Measurements from ENCODE around the gene RFESD.

Gene RFESD

DNA sequence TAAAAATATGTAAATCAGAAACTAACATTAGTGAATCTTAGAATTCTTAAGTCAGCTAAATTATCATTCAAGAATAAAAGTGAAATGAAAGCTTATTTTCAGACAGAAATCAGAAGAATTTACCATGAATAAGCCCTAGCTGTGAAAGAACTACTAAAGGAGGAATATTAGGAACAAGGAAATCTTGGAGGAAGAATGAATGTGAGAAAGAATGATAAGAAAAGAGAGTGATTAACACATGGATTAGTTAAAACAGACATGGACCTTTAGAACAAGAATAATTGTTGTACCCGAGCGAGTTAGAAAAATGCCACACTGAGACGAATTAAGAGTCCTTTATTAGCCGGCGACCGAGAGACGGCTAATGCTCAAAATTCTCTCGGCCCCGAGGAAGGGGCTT lies 60.5 kb downstream of the RFESD start:
- TF ChIP-seq, protein P1, sequence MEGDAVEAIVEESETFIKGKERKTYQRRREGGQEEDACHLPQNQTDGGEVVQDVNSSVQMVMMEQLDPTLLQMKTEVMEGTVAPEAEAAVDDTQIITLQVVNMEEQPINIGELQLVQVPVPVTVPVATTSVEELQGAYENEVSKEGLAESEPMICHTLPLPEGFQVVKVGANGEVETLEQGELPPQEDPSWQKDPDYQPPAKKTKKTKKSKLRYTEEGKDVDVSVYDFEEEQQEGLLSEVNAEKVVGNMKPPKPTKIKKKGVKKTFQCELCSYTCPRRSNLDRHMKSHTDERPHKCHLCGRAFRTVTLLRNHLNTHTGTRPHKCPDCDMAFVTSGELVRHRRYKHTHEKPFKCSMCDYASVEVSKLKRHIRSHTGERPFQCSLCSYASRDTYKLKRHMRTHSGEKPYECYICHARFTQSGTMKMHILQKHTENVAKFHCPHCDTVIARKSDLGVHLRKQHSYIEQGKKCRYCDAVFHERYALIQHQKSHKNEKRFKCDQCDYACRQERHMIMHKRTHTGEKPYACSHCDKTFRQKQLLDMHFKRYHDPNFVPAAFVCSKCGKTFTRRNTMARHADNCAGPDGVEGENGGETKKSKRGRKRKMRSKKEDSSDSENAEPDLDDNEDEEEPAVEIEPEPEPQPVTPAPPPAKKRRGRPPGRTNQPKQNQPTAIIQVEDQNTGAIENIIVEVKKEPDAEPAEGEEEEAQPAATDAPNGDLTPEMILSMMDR (IDR thresholded peaks at IDR 0.05) = no peak

All from LNCAP (cell line).